ENCODE data around the gene KDM4C.

DNA sequence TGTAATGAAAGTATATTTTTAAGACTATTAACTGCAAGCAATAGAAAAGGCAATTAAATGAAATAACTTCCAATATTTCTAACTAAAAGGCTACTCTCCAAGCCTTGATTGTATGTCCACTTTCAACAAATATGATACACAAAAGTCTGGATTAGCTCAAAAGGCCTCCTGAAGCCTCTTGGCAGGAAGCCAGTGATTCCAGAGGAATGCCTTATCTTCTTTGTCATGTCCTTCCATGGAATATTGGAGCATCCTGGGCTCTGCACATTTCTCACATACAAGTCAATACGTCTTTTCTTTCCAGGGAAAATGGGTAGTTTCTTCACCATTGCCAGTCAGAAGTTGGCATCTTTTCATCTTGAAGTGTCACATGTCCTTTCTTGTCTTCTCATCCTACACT, 357.8 kb downstream of the KDM4C start:
- TF ChIP-seq, protein P1, sequence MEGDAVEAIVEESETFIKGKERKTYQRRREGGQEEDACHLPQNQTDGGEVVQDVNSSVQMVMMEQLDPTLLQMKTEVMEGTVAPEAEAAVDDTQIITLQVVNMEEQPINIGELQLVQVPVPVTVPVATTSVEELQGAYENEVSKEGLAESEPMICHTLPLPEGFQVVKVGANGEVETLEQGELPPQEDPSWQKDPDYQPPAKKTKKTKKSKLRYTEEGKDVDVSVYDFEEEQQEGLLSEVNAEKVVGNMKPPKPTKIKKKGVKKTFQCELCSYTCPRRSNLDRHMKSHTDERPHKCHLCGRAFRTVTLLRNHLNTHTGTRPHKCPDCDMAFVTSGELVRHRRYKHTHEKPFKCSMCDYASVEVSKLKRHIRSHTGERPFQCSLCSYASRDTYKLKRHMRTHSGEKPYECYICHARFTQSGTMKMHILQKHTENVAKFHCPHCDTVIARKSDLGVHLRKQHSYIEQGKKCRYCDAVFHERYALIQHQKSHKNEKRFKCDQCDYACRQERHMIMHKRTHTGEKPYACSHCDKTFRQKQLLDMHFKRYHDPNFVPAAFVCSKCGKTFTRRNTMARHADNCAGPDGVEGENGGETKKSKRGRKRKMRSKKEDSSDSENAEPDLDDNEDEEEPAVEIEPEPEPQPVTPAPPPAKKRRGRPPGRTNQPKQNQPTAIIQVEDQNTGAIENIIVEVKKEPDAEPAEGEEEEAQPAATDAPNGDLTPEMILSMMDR (conservative IDR thresholded peaks at IDR 0.05; ENCODE audit: low read depth, low read length): no peak
- TF ChIP-seq EZH2 (IDR thresholded peaks at IDR 0.05; ENCODE audit: borderline replicate concordance, low read depth, low read length, poor library complexity, severe bottlenecking): no peak
